Fibroblast of villous mesenchyme (primary cell): ENCODE data around the gene SPIC. TPM values are rescaled to one million over a fixed set of nuclear protein-coding genes. Genes with fewer than 3 reads are reported as not detected.
A peak's percentile ranks its signal among the peaks of the same experiment; 100 is the strongest.

ENCODE experiments used
- DNase-seq: peaks from one replicate; pipeline ENCODE4 v3.0.0-alpha.2; 2010; ENCODE audit warnings: low read depth
- H3K4me3 ChIP-seq: 2 replicates; pipeline ENCODE4 v1.5.1; 2011; ENCODE audit warnings: low read depth, mild to moderate bottlenecking, low read length
- CTCF ChIP-seq: IDR thresholded peaks from 2 replicates; pipeline ENCODE4 v1.5.1; 2012; ENCODE audit warnings: low read depth, mild to moderate bottlenecking, low read length; ENCODE audit not compliant: insufficient read depth
- small RNA-seq: library from RNA; depleted of rRNA; stranded (forward); fragments of <200 nt; gene quantifications from one replicate; pipeline ENCODE3, GENCODE V24; 2012
- total RNA-seq: library from RNA; depleted of rRNA; stranded (reverse); fragments of >200 nt; gene quantifications from 2 replicates; pipeline ENCODE4 v1.2.3, GENCODE V29; 2012

The SPIC gene
- total RNA-seq, 1 donor, result not detected

GRCh38 chr12:101501410-101501995, 26.4 kb downstream of the SPIC start:
- DNase-seq, result peak; percentile 58
- TF ChIP-seq CTCF, result no peak
- H3K4me3 ChIP-seq, result no peak overlapping the region

GRCh38 chr12:101521136-101521535, 46.0 kb downstream of the SPIC start:
- no peak for TF ChIP-seq CTCF
- H3K4me3 ChIP-seq, result no peak overlapping the region
- DNase-seq, result no peak

GRCh38 chr12:101527682-101528081, 52.5 kb downstream of the SPIC start:
- no peak for TF ChIP-seq CTCF
- H3K4me3 ChIP-seq, result no peak overlapping the region
- no peak for DNase-seq

- DNase-seq, result no peak
- no peak overlapping the region for H3K4me3 ChIP-seq
- TF ChIP-seq CTCF, result no peak
Observed at GRCh38 chr12:101536069-101536674, 61.0 kb downstream of the SPIC start.

Small RNA genes lying within 50 kb of the gene (small RNA-seq; reads per million reads assigned to genes)
- not detected for gene RF00019
- gene RNA5SP367, result not detected
- not detected for gene RNU5E-5P

Other genes starting within 250 kb of the SPIC start
- 25.1 and 32.0 TPM in 2 replicates for gene UTP20, start 195.2 kb upstream of the SPIC start, total RNA-seq
- gene ARL1, start 67.6 kb upstream of the SPIC start, total RNA-seq, result 76.7 and 114 TPM in 2 replicates
- gene MYBPC1, start 119.6 kb downstream of the SPIC start, total RNA-seq, result not detected in 2 replicates
- 24.8 and 35.4 TPM in 2 replicates for gene CHPT1, start 222.3 kb downstream of the SPIC start, total RNA-seq